ENCODE measurements around the gene AK3.

DNA sequence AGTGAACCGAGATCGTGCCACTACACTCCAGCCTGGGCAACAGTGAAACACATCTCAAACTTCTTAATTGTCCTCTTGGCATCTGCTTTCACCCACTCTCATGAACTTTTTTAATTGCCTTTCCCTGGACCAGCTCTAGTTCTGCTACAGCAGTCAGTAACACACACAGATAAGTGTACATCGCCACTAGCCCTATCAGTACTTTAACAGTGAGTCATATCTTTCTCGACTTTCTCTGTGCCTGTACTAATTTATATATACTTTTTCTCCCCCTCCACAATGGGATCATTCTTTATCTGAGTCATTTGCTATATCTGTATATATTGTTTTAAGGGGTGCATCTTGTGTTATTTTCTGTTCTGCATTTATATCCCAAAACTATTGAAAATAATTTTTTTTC, 54.9 kb downstream of the AK3 start:
- TF ChIP-seq RCOR1 (conservative IDR thresholded peaks at IDR 0.05; ENCODE audit: low read depth, low read length) (no peak), EP300 (IDR thresholded peaks at IDR 0.05; ENCODE audit: borderline replicate concordance in 1 of 2, control insufficient read depth in 1 of 2, low read depth in 2 of 2, low read length in 2 of 2) (no peak), MYC (IDR thresholded peaks at IDR 0.05; ENCODE audit: insufficient read depth, insufficient read length, insufficient replicate concordance, low read length, severe bottlenecking) (no peak)
- TF ChIP-seq, protein P1, sequence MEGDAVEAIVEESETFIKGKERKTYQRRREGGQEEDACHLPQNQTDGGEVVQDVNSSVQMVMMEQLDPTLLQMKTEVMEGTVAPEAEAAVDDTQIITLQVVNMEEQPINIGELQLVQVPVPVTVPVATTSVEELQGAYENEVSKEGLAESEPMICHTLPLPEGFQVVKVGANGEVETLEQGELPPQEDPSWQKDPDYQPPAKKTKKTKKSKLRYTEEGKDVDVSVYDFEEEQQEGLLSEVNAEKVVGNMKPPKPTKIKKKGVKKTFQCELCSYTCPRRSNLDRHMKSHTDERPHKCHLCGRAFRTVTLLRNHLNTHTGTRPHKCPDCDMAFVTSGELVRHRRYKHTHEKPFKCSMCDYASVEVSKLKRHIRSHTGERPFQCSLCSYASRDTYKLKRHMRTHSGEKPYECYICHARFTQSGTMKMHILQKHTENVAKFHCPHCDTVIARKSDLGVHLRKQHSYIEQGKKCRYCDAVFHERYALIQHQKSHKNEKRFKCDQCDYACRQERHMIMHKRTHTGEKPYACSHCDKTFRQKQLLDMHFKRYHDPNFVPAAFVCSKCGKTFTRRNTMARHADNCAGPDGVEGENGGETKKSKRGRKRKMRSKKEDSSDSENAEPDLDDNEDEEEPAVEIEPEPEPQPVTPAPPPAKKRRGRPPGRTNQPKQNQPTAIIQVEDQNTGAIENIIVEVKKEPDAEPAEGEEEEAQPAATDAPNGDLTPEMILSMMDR (IDR thresholded peaks at IDR 0.05 in 2 of 3, conservative IDR thresholded peaks at IDR 0.05 in 1 of 3; ENCODE audit: control insufficient read depth in 2 of 3, extremely low read depth in 1 of 3, insufficient read depth in 1 of 3, low read depth in 3 of 3, low read length in 3 of 3), result no peak
